ENCODE data around the gene PKDREJ.

The PKDREJ gene

GRCh38 chr22:46233231-46233630, 29.9 kb downstream of the PKDREJ start:
- no peak for DNase-seq

- no peak for DNase-seq
These were observed 32.8 kb downstream of the PKDREJ start for GRCh38 chr22:46230262-46230901.

- DNase-seq: no peak
These were observed 33.4 kb downstream of the PKDREJ start for GRCh38 chr22:46229701-46230100.

GRCh38 chr22:46226577-46226976, 36.6 kb downstream of the PKDREJ start:
- no peak for DNase-seq

GRCh38 chr22:46225631-46226030, 37.5 kb downstream of the PKDREJ start:
- no peak for DNase-seq

GRCh38 chr22:46224898-46225290, 38.2 kb downstream of the PKDREJ start:
- DNase-seq: no peak

- DNase-seq: no peak
These were observed 38.9 kb downstream of the PKDREJ start for GRCh38 chr22:46224044-46224897.

- DNase-seq: no peak
These were observed 42.2 kb downstream of the PKDREJ start for GRCh38 chr22:46220921-46221320.

- DNase-seq: no peak
These were observed 43.5 kb downstream of the PKDREJ start for GRCh38 chr22:46219636-46220035.

GRCh38 chr22:46214616-46215015, 48.5 kb downstream of the PKDREJ start:
- no peak for DNase-seq

GRCh38 chr22:46214149-46214548, 49.0 kb downstream of the PKDREJ start:
- no peak for DNase-seq

- no peak for DNase-seq
These were observed 50.1 kb downstream of the PKDREJ start for GRCh38 chr22:46213052-46213451.

GRCh38 chr22:46212195-46212594, 50.9 kb downstream of the PKDREJ start:
- no peak for DNase-seq

- no peak for DNase-seq
These were observed 53.9 kb downstream of the PKDREJ start for GRCh38 chr22:46209262-46209661.
